HG03575 (cell line): ENCODE data around the gene SYK.
"Not testable (repeated sequence)": the region's sequence is repeated elsewhere in the genome, so short reads cannot be mapped to it uniquely, and the experiment has no call there.

ENCODE experiments used
- ATAC-seq: cut with Tn5 transposase; IDR thresholded peaks from one replicate; pipeline ENCODE4 v1.9.1; 2021; ENCODE audit not compliant: unreplicated experiment, insufficient number of reproducible peaks, low FRiP score; ENCODE audit errors: extremely low read depth

Gene SYK

DNA sequence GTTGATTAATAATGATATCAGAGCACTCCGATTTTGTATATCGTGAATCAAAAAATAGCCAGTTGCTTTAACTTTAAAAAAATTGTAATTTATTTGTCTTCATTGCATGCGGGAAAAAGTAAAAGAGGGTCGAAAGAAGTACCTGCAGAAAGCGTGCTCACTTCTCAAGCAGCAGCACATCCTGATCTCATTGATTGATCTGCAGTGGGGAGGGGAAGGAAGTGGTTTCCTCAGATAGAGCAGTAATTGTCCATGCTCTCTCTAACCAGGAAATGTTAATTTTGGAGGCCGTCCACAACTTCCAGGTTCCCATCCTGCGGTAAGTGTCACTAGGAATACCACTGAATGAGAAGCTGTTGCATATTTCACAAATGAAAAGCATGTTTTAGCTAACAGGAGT is 63.2 kb downstream of the SYK start:
- ATAC-seq = no peak

DNA sequence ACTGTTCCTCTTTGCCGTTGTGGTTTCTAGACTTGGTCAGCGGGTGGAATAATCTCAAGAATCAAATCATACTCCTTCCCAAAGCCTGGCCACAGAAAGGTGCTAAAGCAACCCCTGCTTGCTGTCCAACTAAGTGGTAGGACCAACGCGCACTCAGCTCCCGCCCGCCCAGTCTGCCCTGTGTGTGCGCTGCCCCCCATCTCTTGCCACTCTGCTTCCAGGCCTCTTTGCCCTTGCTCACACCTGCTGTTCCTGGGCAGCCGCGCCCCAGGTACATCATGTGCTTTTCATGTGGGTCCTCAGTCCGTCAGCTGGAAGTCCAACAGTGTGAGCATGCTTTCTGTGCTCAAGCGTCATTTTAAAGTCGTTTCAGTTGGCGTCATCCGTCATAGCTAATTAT is 65.5 kb downstream of the SYK start:
- ATAC-seq = no peak

DNA sequence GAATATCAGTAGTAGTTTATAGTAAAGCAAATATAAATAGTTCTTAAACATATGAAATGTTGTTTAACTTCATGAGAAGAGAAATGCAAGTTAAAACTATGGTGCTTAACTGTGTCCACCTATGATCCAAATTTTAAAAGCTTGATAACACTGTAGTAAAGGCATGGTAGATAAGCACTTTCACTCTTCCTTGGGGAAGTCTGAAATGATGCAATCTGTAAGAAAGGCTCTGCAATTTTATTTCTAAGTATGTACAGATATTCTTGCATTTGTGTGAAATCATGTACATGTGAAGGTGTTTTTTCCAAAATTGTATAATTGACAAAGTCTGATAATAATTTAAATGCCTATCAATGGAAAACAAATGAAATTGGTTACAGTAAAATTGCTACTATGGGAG is 66.9 kb downstream of the SYK start:
- no peak for ATAC-seq

DNA sequence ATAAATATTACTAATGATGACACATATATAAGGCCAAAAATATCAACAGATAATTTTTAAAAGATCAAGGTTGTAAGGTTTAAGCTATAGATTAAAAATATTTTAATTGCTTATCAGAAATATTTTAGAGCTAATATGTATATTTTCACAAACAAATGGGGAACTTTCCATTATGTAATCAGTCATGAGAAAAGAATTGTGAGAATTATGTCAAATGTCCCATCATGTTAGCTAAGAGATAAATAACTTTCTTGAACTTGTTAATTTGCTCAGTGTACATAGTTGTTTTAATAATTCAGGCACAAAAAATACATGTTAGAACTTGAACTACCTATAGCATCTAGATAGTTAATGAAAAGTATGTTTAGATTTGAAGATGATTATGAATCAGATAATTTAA is 67.7 kb downstream of the SYK start:
- ATAC-seq = no peak

DNA sequence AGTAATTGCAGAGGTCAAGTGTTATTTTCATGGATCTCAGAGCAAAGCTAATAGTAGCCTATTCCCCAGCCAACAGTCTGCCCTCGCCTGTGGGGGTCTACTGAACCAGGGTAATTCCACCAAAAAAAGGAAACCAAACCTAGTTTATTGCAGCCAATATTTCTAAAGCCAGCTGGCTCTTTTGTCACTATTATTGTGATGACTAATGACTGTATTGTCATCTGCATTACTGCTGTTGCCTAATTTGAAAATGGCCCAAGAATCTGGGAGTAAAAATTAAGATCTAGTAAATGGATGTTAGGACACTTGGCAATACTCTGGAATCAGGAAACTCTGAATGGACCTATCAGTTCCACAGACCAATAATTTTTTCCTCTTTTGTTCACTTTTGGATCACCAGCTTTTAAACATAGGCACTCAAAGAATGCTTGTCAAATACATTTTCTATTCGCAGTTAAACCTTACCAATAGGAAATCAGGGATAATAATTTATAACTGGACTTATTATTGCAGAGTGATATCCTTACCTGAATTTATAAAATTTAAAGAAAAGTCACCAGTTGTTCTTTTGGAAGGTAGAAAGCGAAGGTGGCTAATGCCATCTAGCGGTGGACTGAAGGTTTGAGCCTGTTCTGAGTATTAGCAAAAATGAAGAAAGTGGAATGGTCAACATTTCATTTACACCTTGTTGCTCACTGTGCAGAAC is 69.2 kb downstream of the SYK start:
- no peak for ATAC-seq

DNA sequence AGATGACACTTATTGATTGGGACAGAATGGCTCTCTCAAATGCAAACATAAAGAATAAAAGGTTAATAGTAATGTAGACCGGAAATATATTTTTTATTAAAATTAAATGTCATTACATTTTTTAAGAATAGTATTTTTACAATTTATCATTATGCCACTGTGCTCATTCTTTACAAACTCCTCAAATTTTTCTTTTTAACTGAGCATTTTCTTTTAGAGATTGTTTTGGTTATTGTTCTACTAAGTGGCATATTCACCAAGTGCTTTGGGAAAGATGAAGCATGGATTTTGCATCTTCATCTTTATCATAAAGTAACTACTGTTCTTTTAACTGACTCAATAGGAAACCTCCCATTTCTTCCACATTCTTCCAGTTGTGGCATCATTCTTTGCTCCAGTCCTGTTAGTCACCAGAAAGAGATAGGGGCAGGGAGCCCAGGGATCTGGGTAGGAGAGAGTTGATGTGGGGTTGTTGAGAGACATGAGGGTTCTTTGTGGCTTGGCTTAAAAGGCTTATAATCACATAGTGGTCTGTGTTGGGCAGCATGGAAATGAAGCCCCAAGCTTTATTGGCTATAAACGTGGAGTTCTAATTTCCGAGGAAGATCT is 69.8 kb downstream of the SYK start:
- no peak for ATAC-seq

DNA sequence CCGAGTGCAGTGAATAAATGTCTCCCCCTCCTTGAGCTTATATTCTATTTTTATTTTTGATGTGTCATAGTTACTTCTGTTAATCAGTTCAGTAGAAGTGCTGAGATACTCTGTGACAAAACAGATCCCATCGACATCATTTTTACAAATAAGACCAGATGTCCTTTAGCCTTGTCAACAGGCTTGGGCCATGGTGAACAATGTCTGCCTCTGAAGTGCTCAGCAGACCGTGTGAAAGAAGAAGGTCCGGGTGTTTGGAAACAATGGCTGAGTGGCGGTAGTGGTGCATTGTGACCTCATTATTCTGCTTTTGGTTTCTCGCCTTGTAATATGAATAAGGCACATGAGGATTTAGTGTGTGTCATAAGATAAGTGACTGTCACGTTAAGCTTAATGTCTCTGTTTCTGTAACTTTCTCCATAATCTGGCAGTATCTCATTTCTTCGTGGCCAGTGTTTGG is 71.2 kb downstream of the SYK start:
- ATAC-seq = no peak

DNA sequence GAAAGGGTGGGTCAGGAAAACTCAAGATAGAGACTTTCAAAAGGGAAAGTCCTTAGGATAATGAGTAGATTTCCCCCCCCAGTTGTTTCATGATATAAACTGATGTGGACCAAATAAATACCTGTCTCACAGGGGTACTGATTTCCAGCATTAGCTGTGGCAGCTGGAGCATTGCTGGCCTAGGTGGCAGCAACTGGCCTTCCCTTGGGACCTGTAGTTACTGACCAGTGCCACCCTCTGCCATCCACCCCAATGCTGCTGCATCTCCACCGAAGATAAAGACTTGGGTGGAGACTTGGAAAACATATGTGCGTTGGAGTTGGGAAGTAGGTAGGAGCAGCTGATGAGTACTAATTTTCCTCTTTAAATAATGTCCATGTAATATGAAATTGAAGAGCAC is 71.8 kb downstream of the SYK start:
- no peak for ATAC-seq

DNA sequence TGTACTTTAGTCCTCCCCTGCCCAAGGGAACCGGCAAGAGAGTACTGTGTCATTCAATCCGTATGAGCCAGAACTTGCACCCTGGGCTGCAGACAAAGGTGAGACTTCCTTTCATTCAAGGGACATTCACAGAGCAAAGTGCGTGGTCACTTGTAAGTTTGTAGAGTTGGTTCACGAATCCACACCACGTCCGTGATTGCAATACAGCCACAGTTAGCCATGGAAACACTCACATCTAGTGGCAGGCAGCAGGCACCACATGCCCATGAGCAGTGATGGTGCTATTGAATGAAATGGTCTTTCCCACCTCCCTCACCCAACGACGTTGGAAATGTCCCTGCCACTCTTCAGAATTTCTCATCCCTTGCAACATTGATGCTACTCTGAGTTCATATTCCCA is 72.6 kb downstream of the SYK start:
- ATAC-seq = no peak

DNA sequence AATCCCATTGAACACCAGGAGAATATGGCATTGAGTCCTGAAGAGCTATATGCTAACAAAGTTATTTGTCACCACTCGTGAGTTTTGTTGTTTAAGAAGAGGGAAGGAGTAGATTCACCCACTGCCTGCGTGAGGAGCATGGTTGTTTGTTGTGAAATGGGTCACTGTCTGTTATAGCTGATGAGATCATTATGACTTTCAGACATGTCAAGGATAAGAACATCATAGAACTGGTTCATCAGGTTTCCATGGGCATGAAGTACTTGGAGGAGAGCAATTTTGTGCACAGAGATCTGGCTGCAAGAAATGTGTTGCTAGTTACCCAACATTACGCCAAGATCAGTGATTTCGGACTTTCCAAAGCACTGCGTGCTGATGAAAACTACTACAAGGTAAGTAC is 76.9 kb downstream of the SYK start:
- ATAC-seq = no peak

DNA sequence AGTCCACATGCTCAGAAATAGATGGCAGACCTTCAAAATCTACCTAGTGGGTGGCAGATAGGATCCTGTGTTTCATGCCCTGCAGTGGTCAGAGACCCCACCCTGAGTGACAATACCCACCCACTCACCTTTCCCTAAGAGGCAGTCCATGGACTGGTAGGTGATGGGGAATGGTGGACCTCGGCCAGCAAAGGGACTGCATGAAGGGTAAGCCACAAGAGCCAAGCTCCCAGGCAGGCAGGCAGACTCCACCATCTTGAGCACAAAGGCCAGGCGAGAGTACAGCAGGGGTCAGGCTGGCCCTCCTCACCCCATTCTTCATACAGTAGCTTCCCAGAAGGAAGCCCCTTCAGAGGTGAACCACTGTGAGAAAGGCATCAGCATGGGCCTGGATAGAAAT is 78.4 kb downstream of the SYK start:
- ATAC-seq = no peak

DNA sequence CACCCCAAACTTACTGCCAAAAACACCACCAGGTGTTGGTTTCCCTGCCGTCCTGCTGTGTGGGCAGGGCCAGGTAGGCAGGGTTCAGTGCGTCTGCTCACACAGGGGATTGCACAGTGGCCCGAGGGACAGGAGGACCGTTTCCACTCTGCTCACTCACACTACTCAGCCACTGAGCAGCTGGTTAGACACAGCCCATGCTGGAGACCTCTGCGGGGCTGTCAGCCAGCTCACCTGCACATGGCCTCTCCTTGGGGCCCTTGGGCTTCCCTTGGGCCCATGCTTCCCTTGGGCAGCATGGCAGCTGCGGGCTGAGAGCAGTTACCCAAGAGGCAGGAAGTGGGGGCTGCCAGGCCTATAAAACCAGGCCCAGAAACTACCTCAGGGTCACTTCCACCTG is 79.0 kb downstream of the SYK start:
- no peak for ATAC-seq

DNA sequence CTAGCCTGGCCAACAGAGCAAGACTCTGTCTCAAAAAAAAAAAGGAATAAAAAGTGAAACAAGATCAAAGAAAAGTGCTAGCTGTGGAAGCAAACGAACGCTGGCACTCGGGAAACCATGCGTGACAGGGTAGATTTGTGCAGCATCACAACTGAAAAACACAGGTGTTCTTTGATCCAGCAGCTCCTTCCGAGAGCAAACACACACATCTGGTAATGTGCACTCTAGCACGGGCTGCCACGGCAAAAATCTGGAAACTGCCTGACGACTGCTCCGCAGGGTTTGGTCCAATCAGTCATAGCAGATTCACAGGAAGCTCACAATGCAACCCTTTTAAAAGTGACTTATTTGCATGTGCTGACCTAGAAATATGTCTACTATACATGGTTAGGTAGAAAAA is 80.0 kb downstream of the SYK start:
- no peak for ATAC-seq

DNA sequence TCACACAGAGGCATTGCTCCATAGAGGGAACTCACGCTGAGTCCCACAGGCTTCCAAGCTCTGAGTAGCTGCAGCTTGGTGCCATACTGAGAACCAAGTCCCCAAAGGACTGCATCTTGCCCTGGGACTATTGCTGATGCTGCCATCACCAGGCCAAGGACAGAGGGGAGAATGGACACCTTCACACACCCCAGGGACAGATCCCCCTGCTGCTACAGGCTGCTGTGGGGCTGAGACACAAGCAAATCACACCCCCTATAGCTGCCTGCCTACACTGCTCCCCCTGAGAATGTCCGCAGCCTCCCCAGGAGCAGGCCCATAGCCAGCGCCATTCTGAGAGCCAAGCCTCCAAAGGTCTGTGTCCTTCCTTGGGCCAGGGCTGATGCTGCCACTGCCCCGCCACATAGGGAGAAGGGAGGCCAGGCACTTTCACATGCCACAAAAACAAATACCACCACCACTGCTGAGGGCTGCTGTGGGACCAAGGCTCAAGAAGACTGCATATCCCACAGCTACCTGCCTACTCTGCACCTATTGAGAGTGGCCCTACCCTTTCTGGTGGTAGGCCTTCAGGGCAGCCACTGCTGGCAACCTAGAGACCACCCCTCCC is 81.5 kb downstream of the SYK start:
- no peak for ATAC-seq

DNA sequence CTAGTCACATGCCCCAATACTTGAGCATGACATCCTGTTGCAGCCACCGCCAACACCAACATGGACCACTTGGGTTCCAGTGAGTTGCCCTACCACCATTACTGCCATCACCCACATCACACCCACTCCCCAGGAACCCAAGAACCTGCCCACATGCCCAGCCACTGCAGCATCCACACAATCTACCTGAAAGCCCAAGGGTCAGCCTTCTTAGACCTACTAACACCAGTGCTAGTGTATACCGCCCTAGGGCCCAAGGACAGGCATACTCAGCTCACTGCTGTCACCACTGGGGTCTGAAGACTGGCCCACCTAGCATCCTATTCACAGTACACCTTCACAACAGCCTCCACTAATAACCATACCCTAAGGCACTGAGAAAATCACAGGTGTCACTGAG is 82.0 kb downstream of the SYK start:
- ATAC-seq = no peak

DNA sequence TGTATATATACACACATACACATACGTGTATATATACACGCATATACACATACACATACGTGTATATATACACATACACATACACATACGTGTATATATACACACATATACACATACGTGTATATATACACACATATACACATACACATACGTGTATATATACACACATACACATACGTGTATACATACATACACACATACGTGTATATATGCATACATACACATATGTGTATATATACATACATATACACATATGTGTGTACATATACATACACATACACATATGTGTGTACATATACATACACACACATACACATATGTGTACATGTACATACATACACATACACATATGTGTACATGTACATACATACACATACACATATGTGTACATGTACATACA is 82.6 kb downstream of the SYK start:
- no peak for ATAC-seq

DNA sequence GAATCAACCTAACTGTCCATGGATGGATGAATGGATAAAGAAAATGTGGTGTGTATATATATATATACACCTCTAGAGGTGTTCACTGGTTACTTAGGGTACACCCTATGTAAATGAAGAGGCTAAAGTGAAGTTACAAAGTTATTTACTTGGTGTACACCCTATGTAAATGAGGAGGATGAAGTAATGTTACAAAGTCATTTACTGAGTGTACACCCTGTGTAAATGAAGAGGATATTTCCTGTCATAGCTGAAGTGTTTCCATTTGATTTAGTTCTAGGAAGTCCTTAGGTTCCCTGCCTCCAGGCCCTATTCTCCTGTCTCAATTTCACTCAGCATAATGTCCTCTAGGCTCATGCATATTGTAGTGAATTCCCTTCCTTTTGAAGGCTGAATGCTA is 85.2 kb downstream of the SYK start:
- not testable (repeated sequence) for ATAC-seq

DNA sequence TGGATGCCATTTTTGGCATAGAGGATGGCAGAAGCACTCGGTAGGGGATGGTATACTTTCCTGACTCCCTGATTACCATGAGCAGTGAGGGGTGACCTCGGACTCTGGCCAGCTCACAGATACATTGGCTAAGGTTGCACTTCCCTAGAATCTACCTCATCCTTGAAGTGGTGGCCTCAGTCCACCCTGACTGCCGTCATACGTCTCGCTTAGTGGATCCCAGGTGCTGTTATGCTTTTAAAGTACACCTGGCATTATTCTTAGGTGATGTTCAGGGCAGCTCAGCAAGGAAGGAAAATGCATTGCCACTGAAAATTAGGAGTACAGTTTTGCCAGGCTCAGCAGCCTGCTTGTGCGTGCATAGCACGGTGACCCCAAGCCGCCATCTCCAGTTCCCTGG is 87.3 kb downstream of the SYK start:
- no peak for ATAC-seq

DNA sequence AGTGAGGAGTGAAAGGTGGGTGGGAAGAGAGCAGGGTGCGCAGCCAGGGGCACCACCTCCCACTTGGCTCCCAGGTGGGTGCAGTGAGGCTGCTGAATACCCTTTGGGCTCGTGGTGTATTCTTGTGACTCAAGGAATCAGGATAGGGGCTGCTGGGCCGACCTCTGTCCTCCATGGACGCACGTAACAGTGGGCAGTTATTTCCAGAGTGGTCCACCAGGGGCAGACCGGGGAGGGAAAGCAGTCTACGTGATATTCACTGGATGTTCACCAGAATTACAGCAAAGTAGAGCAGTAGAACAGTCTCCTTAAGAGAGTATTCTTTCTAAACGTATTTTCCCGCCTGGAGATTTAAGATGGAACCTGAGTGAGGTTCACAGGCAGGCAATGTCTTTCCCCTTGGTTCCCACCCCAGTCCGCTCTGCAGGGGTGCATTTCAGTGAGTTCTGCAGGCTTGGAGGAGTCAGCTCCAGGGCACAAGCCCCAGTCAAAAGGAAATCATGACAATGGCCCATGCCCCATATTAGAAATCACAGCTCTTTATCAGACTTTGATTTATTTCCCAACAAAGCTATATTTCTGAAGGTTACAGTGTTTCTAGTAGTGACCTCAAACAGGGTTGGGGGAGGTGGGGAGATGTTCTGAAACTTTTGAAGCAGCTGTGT is 88.7 kb downstream of the SYK start:
- no peak for ATAC-seq
